GM18508 (cell line): Measurements from ENCODE around the gene ABLIM3.

Experiments
- ATAC-seq: cut with Tn5 transposase; IDR thresholded peaks from one replicate; pipeline ENCODE4 v1.9.1; 2021; ENCODE audit warnings: moderate number of reproducible peaks; ENCODE audit not compliant: insufficient read depth, unreplicated experiment

Gene ABLIM3

GRCh38 chr5:149141224-149141956 is at the start of gene ABLIM3:
Gene ABLIM3, plus strand, starts transcription at chr5:149141493. Its CDS starts 603 bp downstream, at chr5:149142096.
- no peak for ATAC-seq

GRCh38 chr5:149093625-149094024 is 47.7 kb upstream of the ABLIM3 start:
- no peak for ATAC-seq

GRCh38 chr5:149094996-149095395 is 46.3 kb upstream of the ABLIM3 start:
- no peak for ATAC-seq

GRCh38 chr5:149099920-149100319 is 41.4 kb upstream of the ABLIM3 start:
- no peak for ATAC-seq

- ATAC-seq = no peak
Measured at GRCh38 chr5:149100331-149100730, 41.0 kb upstream of the ABLIM3 start.

- ATAC-seq = no peak
Measured at GRCh38 chr5:149108651-149109280, 32.5 kb upstream of the ABLIM3 start.

- ATAC-seq = no peak
Measured at GRCh38 chr5:149110406-149110805, 30.9 kb upstream of the ABLIM3 start.

GRCh38 chr5:149113669-149114068 is 27.6 kb upstream of the ABLIM3 start:
- ATAC-seq = no peak

- ATAC-seq = peak; percentile 52
Measured at GRCh38 chr5:149114403-149115312, 26.6 kb upstream of the ABLIM3 start.

- peak; percentile 58 for ATAC-seq
Measured at GRCh38 chr5:149117970-149118369, 23.3 kb upstream of the ABLIM3 start.

- no peak for ATAC-seq
Measured at GRCh38 chr5:149118463-149118862, 22.8 kb upstream of the ABLIM3 start.

GRCh38 chr5:149121145-149121544 is 20.1 kb upstream of the ABLIM3 start:
- ATAC-seq = no peak

- ATAC-seq = no peak
Measured at GRCh38 chr5:149123211-149123610, 18.1 kb upstream of the ABLIM3 start.

GRCh38 chr5:149125386-149125891 is 15.9 kb upstream of the ABLIM3 start:
- ATAC-seq = no peak

- ATAC-seq = no peak
Measured at GRCh38 chr5:149126906-149127305, 14.4 kb upstream of the ABLIM3 start.

- no peak for ATAC-seq
Measured at GRCh38 chr5:149127394-149127955, 13.8 kb upstream of the ABLIM3 start.

- no peak for ATAC-seq
Measured at GRCh38 chr5:149128023-149128875, 13.0 kb upstream of the ABLIM3 start.

- ATAC-seq = no peak
Measured at GRCh38 chr5:149129181-149129580, 12.1 kb upstream of the ABLIM3 start.

GRCh38 chr5:149130121-149130914 is 11.0 kb upstream of the ABLIM3 start:
- no peak for ATAC-seq
